Adrenal gland (tissue), 5 donors: ENCODE data around the gene FZR1.

ENCODE experiments used
- CTCF ChIP-seq, 6 experiments: fragments of 450-650 bp in 4 of 6; fragments of 200-600 bp in 2 of 6; sonication (generic) in 1 of 6; IDR thresholded peaks; 1 replicate in 5 of 6; 2 replicates in 1 of 6; pipeline versions ENCODE4 v1.5.1 to v1.8.0; 2016 to 2021; ENCODE audit warnings: antibody characterized with exemption in 6 of 6, mild to moderate bottlenecking in 2 of 6, moderate library complexity in 1 of 6
- POLR2A ChIP-seq, 2 donors: fragments of 450-650 bp; IDR thresholded peaks; one replicate each; pipeline ENCODE4 v1.6.1; 2017; ENCODE audit warnings: antibody characterized with exemption in 2 of 2, mild to moderate bottlenecking in 2 of 2, moderate library complexity in 1 of 2
- donor health status: DM: no; HTN: no; CAD: no.

DNA sequence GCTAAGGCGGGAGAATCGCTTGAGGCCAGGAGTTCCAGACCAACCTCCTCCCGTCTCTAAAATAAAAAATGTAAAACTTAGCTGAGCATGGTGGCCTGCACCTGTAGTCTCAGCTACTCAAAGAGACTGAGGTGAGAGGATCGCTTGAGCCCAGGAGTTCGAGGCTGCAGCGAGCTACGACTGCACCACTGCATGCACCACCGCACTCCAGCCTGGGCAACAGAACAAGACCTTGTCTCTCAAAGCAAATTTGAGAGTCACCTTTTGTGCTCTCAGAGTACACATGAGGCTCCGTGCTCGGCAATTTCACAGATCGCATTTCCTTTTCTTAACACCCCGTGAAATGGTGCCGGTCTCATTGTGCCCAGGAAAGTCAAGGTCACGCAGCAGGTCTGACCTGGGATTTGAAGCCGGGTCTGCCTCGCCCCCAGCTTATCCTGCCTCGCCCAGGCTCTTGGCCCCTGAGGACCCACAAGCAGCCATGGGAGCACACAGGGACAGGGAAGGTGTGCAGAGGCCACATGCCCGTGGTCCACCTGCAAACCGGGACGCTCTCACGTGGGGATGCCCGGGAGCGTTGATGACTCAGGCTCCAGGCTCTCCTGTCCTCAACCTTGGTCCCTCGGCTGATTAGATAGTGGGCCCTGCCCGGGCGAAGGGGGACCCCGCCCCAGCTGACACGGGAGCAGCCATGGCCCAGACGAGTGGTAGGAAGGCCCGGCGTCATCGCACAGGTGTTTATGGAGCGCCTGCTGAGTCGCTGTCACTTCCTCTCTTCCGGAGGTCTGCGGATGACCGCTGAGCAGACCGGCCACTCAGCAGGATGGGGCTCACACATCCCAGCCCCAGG lies 24.6 kb upstream of the FZR1 start:
- TF ChIP-seq CTCF (IDR thresholded peaks at IDR 0.05), result no peak
- TF ChIP-seq POLR2A (IDR thresholded peaks at IDR 0.05), result no peak
